HG02678 (cell line): Measurements from ENCODE around the gene DENND1A.

ENCODE experiments used
- ATAC-seq: cut with Tn5 transposase; IDR thresholded peaks from one replicate; pipeline ENCODE4 v1.9.1; 2021; ENCODE audit warnings: mild to moderate bottlenecking, moderate library complexity; ENCODE audit not compliant: unreplicated experiment

The DENND1A gene

GRCh38 chr9:123696476-123696875, 233.4 kb downstream of the DENND1A start:
- ATAC-seq, result no peak

GRCh38 chr9:123695386-123695785, 234.5 kb downstream of the DENND1A start:
- ATAC-seq, result no peak

GRCh38 chr9:123691765-123692303, 238.1 kb downstream of the DENND1A start:
- no peak for ATAC-seq

- ATAC-seq, result no peak
Observed at GRCh38 chr9:123689701-123690428, 240.1 kb downstream of the DENND1A start.

GRCh38 chr9:123687246-123687751, 242.6 kb downstream of the DENND1A start:
- no peak for ATAC-seq

GRCh38 chr9:123686829-123687192, 243.1 kb downstream of the DENND1A start:
- ATAC-seq, result no peak

- ATAC-seq, result no peak
Observed at GRCh38 chr9:123686131-123686828, 243.6 kb downstream of the DENND1A start.

- no peak for ATAC-seq
Observed at GRCh38 chr9:123685489-123686083, 244.3 kb downstream of the DENND1A start.

GRCh38 chr9:123684393-123685149, 245.4 kb downstream of the DENND1A start:
- peak; percentile 43 for ATAC-seq

GRCh38 chr9:123682746-123683145, 247.2 kb downstream of the DENND1A start:
- ATAC-seq, result no peak

GRCh38 chr9:123680352-123680751, 249.6 kb downstream of the DENND1A start:
- ATAC-seq, result no peak

- ATAC-seq, result peak; percentile 97
Observed at GRCh38 chr9:123679330-123679987, 250.5 kb downstream of the DENND1A start.

- ATAC-seq, result no peak
Observed at GRCh38 chr9:123678878-123679329, 251.0 kb downstream of the DENND1A start.

- ATAC-seq, result no peak
Observed at GRCh38 chr9:123678038-123678877, 251.7 kb downstream of the DENND1A start.

- ATAC-seq, result no peak
Observed at GRCh38 chr9:123676869-123677268, 253.1 kb downstream of the DENND1A start.

- ATAC-seq, result no peak
Observed at GRCh38 chr9:123669346-123669745, 260.6 kb downstream of the DENND1A start.

- ATAC-seq, result no peak
Observed at GRCh38 chr9:123663529-123663928, 266.4 kb downstream of the DENND1A start.

GRCh38 chr9:123662057-123662776, 267.7 kb downstream of the DENND1A start:
- no peak for ATAC-seq
